H9 (cell line): ENCODE results near the gene DCAF17. TPM values are rescaled to one million over a fixed set of nuclear protein-coding genes. Genes with fewer than 3 reads are reported as not detected.

ENCODE experiments used
- DNase-seq: peaks from one replicate; pipeline ENCODE4 v3.0.0-alpha.2; 2017
- H2AFZ ChIP-seq: one replicate; pipeline ENCODE4 v1.6.1; 2013; ENCODE audit warnings: mild to moderate bottlenecking, low read length, control low read depth, moderate library complexity
- H2AK5ac ChIP-seq: 2 replicates; pipeline ENCODE4 v1.6.1; 2013; ENCODE audit warnings: low read length, control low read depth, mixed read lengths; ENCODE audit not compliant: insufficient read length
- H2BK120ac ChIP-seq: one replicate; pipeline ENCODE4 v1.6.1; 2013; ENCODE audit warnings: low read depth, mild to moderate bottlenecking, low read length, control low read depth, inconsistent platforms; ENCODE audit not compliant: poor library complexity, severe bottlenecking
- H2BK12ac ChIP-seq: 2 replicates; pipeline ENCODE4 v1.6.1; 2013; ENCODE audit warnings: low read length, control low read depth, mixed read lengths, low read depth; ENCODE audit not compliant: insufficient read length
- H2BK15ac ChIP-seq: 2 replicates; pipeline ENCODE4 v1.6.1; 2013; ENCODE audit warnings: low read depth, low read length, control low read depth
- H2BK20ac ChIP-seq: one replicate; pipeline ENCODE4 v1.6.1; 2013; ENCODE audit warnings: low read depth, mild to moderate bottlenecking, low read length, control low read depth, inconsistent platforms; ENCODE audit not compliant: poor library complexity, severe bottlenecking
- H2BK5ac ChIP-seq: 2 replicates; pipeline ENCODE4 v1.6.1; 2013; ENCODE audit warnings: low read length, control low read depth, mixed read lengths; ENCODE audit not compliant: insufficient read length
- H3K14ac ChIP-seq: 2 replicates; pipeline ENCODE4 v1.6.1; 2013; ENCODE audit warnings: low read length, control low read depth; ENCODE audit not compliant: insufficient read depth
- H3K18ac ChIP-seq: 2 replicates; pipeline ENCODE4 v1.6.1; 2013; ENCODE audit warnings: low read depth, mild to moderate bottlenecking, mixed read lengths, low read length, control low read depth; ENCODE audit not compliant: insufficient read length
- H3K23ac ChIP-seq: 2 replicates; pipeline ENCODE4 v1.6.1; 2013; ENCODE audit warnings: low read length, control low read depth, mixed read lengths, low read depth; ENCODE audit not compliant: insufficient read length
- H3K23me2 ChIP-seq: 2 replicates; pipeline ENCODE4 v1.6.1; 2013; ENCODE audit warnings: low read depth, mild to moderate bottlenecking, mixed read lengths, low read length, control low read depth; ENCODE audit not compliant: insufficient read length, poor library complexity, severe bottlenecking
- H3K27ac ChIP-seq: 2 replicates; pipeline ENCODE4 v1.5.1; 2013; ENCODE audit warnings: low read length, control low read depth, mixed read lengths, low read depth; ENCODE audit not compliant: insufficient read length
- H3K27me3 ChIP-seq: 2 replicates; pipeline ENCODE4 v1.6.1; 2013; ENCODE audit warnings: low read length, control low read depth, inconsistent platforms; ENCODE audit not compliant: insufficient read depth
- H3K4ac ChIP-seq: 2 replicates; pipeline ENCODE4 v1.6.1; 2013; ENCODE audit warnings: low read depth, mild to moderate bottlenecking, control low read depth, inconsistent platforms, low read length, moderate library complexity
- H3K4me1 ChIP-seq: 2 replicates; pipeline ENCODE4 v1.6.1; 2013; ENCODE audit warnings: low read length, control low read depth, inconsistent platforms; ENCODE audit not compliant: insufficient read depth
- H3K4me2 ChIP-seq: 2 replicates; pipeline ENCODE4 v1.6.1; 2013; ENCODE audit warnings: low read length, control low read depth, mixed read lengths; ENCODE audit not compliant: insufficient read length, insufficient read depth
- H3K56ac ChIP-seq: 2 replicates; pipeline ENCODE4 v1.6.1; 2013; ENCODE audit warnings: low read depth, mild to moderate bottlenecking, mixed read lengths, low read length, control low read depth; ENCODE audit not compliant: insufficient read length
- H3K79me1 ChIP-seq: 2 replicates; pipeline ENCODE4 v1.6.1; 2013; ENCODE audit warnings: low read depth, mild to moderate bottlenecking, moderate library complexity, low read length, control low read depth, inconsistent platforms; ENCODE audit not compliant: insufficient read depth, poor library complexity, severe bottlenecking
- H3K79me2 ChIP-seq: 2 replicates; pipeline ENCODE4 v1.6.1; 2013; ENCODE audit warnings: low read length, control low read depth, inconsistent platforms; ENCODE audit not compliant: insufficient read depth
- H3K9ac ChIP-seq: 2 replicates; pipeline ENCODE4 v1.6.1; 2013; ENCODE audit warnings: low read length, control low read depth, mixed read lengths; ENCODE audit not compliant: insufficient read length; ENCODE audit errors: extremely low read depth
- H3K9me3 ChIP-seq: one replicate; pipeline ENCODE4 v1.6.1; 2013; ENCODE audit warnings: low read depth, low read length, inconsistent platforms; ENCODE audit not compliant: control insufficient read depth
- H3T11ph ChIP-seq: one replicate; pipeline ENCODE4 v1.6.1; 2013; ENCODE audit warnings: mild to moderate bottlenecking, low read length, control low read depth, inconsistent platforms
- H4K20me1 ChIP-seq: one replicate; pipeline ENCODE4 v1.6.1; 2013; ENCODE audit not compliant: control insufficient read depth, insufficient read length, insufficient read depth
- H4K5ac ChIP-seq: 2 replicates; pipeline ENCODE4 v1.6.1; 2013; ENCODE audit warnings: low read depth, mild to moderate bottlenecking, mixed read lengths, low read length, control low read depth; ENCODE audit not compliant: insufficient read length
- H4K8ac ChIP-seq: replicated peaks from 2 replicates; pipeline ENCODE4 v1.6.1; 2013; ENCODE audit warnings: low read length, control low read depth, mixed read lengths, low read depth; ENCODE audit not compliant: insufficient read length
- H4K91ac ChIP-seq: 2 replicates; pipeline ENCODE4 v1.6.1; 2013; ENCODE audit warnings: low read depth, mild to moderate bottlenecking, moderate library complexity, mixed read lengths, low read length, control low read depth; ENCODE audit not compliant: insufficient read length
- H3K27ac Mint-ChIP-seq, 3 experiments: 2 replicates in 2 of 3; 3 replicates in 1 of 3; pipeline ENCODE4 v1.8.0; 2020 to 2021; ENCODE audit warnings: mixed read lengths in 3 of 3, mild to moderate bottlenecking in 1 of 3, moderate library complexity in 1 of 3
- H3K27me3 Mint-ChIP-seq: 2 replicates; pipeline ENCODE4 v1.8.0; 2021; ENCODE audit warnings: low read depth, mild to moderate bottlenecking, moderate library complexity, mixed read lengths
- H3K36me3 Mint-ChIP-seq, 3 experiments: 2 replicates in 2 of 3; 3 replicates in 1 of 3; pipeline ENCODE4 v1.8.0; 2020 to 2021; ENCODE audit warnings: low read depth in 3 of 3, mixed read lengths in 3 of 3; ENCODE audit not compliant: insufficient read depth in 1 of 3
- H3K4me1 Mint-ChIP-seq, 2 experiments: 2 replicates each; pipeline ENCODE4 v1.8.0; 2020; ENCODE audit warnings: mixed read lengths in 2 of 2
- H3K4me3 Mint-ChIP-seq, 2 experiments: 2 replicates in 1 of 2; 3 replicates in 1 of 2; pipeline ENCODE4 v1.8.0; 2020 to 2021; ENCODE audit warnings: mild to moderate bottlenecking in 2 of 2, mixed read lengths in 2 of 2, moderate library complexity in 1 of 2
- H3K9me3 Mint-ChIP-seq, 2 experiments: 2 replicates in 1 of 2; 3 replicates in 1 of 2; pipeline ENCODE4 v1.8.0; 2020; ENCODE audit warnings: mild to moderate bottlenecking in 2 of 2, mixed read lengths in 2 of 2, moderate library complexity in 1 of 2
- CTCF ChIP-seq: fragments of 200-600 bp; sonication (generic); conservative IDR thresholded peaks from 3 replicates; pipeline ENCODE4 v1.8.0; 2021; ENCODE audit warnings: antibody characterized with exemption, mild to moderate bottlenecking
- WGBS: extraction: QIAGEN DNeasy Blood & Tissue Kit; methylation state at CpG from one replicate; pipeline ENCODE4 v1.1.7; 2013; ENCODE audit warnings: missing lambda C conversion rate, low lambda C conversion rate, mixed read lengths; ENCODE audit not compliant: insufficient read length; ENCODE audit errors: extremely low coverage; 5-methylcytosine and 5-hydroxymethylcytosine counted together
- total RNA-seq: library from RNA; stranded (reverse); gene quantifications from 2 replicates; pipeline ENCODE4 v1.2.1, GENCODE V29; 2021

Gene DCAF17
- total RNA-seq, 1 experiment from 2014 or later, result 28.1 TPM

- H3K18ac ChIP-seq, result no peak overlapping the region
- no CpG with 5 or more reads among the region's 4 CpGs for WGBS
- no peak overlapping the region for H3K23ac ChIP-seq
- H3K27ac ChIP-seq, result no peak overlapping the region
- H3K56ac ChIP-seq, result no peak overlapping the region
- no peak overlapping the region for H4K91ac ChIP-seq
- no peak overlapping the region for H3K14ac ChIP-seq
- H3T11ph ChIP-seq, result no peak overlapping the region
- H3K27me3 ChIP-seq, result no peaks in the 10 kb centered on the region
- no peaks in the 10 kb centered on the region for H3K27me3 Mint-ChIP-seq
- no peak for DNase-seq
- no peak overlapping the region for H3K4me3 Mint-ChIP-seq
- H3K9ac ChIP-seq, result no peak overlapping the region
- peaks cover 10% of the 10 kb centered on the region for H3K4me1 ChIP-seq
- H2BK5ac ChIP-seq, result no peak overlapping the region
- no peaks in the 10 kb centered on the region for H3K9me3 ChIP-seq
- H2BK12ac ChIP-seq, result no peak overlapping the region
- no peaks in the 10 kb centered on the region for H3K23me2 ChIP-seq
- H4K20me1 ChIP-seq, result no peaks in the 10 kb centered on the region
- no peak overlapping the region for H3K4me2 ChIP-seq
- no peak overlapping the region for H2BK120ac ChIP-seq
- peaks cover 11 to 18% (median 17%) of the 10 kb centered on the region in 3 experiments for H3K36me3 Mint-ChIP-seq
- peaks cover 1 to 2% of the 10 kb centered on the region in 2 experiments; a peak in 4 of 5 replicates for H3K9me3 Mint-ChIP-seq
- no peak overlapping the region for H2BK20ac ChIP-seq
- no peak overlapping the region for H3K4ac ChIP-seq
- H2BK15ac ChIP-seq, result no peak overlapping the region
- H4K5ac ChIP-seq, result no peak overlapping the region
- H2AFZ ChIP-seq, result no peak overlapping the region
- no peak overlapping the region for H4K8ac ChIP-seq
- H3K4me1 Mint-ChIP-seq, result peaks cover 37 to 48% of the 10 kb centered on the region in 2 experiments
- H3K27ac Mint-ChIP-seq, result no peak overlapping the region; a peak in 1 of 7 replicates
- peaks cover 10% of the 10 kb centered on the region; the same call in 1 of the 2 replicates for H3K79me2 ChIP-seq
- peaks cover 3% of the 10 kb centered on the region for H3K79me1 ChIP-seq
- no peak overlapping the region for H2AK5ac ChIP-seq
- no peak for TF ChIP-seq CTCF
Observed at GRCh38 chr2:171407030-171407675, 26.9 kb upstream of the DCAF17 start.
